SK-N-MC (cell line): ENCODE measurements around the gene HOXB5.
A peak's percentile ranks its signal among the peaks of the same experiment; 100 is the strongest.

Source experiments
- DNase-seq: peaks from one replicate; pipeline ENCODE4 v3.0.0-alpha.2; 2011; ENCODE audit warnings: low read depth, low spot score
- H3K27ac ChIP-seq: fragments of 200-600 bp; sonication (generic); 2 replicates; pipeline ENCODE4 v1.5.1; 2016; ENCODE audit warnings: mixed run types
- H3K36me3 ChIP-seq: fragments of 200-600 bp; sonication (generic); 2 replicates; pipeline ENCODE4 v1.6.1; 2017; ENCODE audit warnings: antibody characterized with exemption, low read length, mixed read lengths; ENCODE audit not compliant: insufficient read depth
- H3K4me3 ChIP-seq: fragments of 200-600 bp; sonication (generic); 2 replicates; pipeline ENCODE4 v1.5.1; 2016
- H3K9ac ChIP-seq: fragments of 200-600 bp; sonication (generic); 2 replicates; pipeline ENCODE4 v1.8.0; 2017; ENCODE audit warnings: mixed run types, mixed read lengths; ENCODE audit not compliant: insufficient read length
- H3K9me3 ChIP-seq: fragments of 200-600 bp; sonication (generic); 2 replicates; pipeline ENCODE4 v1.6.1; 2017; ENCODE audit warnings: low read depth, mild to moderate bottlenecking, antibody characterized with exemption, low read length, moderate library complexity, mixed read lengths
- EZH2 ChIP-seq: fragments of 200-600 bp; sonication (generic); IDR thresholded peaks from one replicate; pipeline ENCODE4 v1.6.1; 2017; ENCODE audit warnings: antibody characterized with exemption
- FOXP2 ChIP-seq: optimal IDR thresholded peaks from 2 replicates; pipeline ENCODE3; 2011; ENCODE audit warnings: mild to moderate bottlenecking, moderate library complexity; ENCODE audit not compliant: insufficient read depth; ENCODE audit errors: extremely low read length, control extremely low read depth
- POLR2AphosphoS5 ChIP-seq: IDR thresholded peaks from 2 replicates; pipeline ENCODE4 v1.6.1; 2012; ENCODE audit warnings: mild to moderate bottlenecking, low read depth, low read length, borderline replicate concordance

HOXB5 gene

DNA sequence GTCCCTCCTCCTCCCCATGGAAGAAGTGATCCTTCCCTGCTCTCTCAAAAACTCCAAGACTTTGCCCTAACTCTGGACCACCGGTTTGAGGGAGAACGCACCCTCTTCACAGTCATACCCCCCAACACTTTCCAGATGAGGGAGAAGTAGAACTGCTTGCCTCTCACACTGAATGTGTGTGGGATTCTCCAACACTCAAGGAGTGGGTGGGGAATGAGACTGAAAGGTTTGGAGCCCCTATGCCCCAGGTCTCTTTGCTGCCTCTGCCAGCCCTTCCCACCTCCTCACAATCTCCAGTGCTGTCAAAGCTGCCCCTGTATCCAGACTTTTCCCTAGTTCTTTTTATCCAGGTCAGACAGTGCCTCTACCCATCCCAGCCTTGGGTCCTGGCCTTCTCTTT lies 26.9 kb downstream of the HOXB5 start:
- 0 out of 2 replicates have a peak, but pooled peaks cover under 1% of the 10 kb centered on the region for H3K36me3 ChIP-seq
- H3K9ac ChIP-seq, result no peak overlapping the region
- H3K9me3 ChIP-seq, result no peaks in the 10 kb centered on the region
- TF ChIP-seq POLR2AphosphoS5 (no peak), FOXP2 (no peak), EZH2 (no peak)
- DNase-seq, result no peak
- no peak overlapping the region for H3K4me3 ChIP-seq
- no peak overlapping the region for H3K27ac ChIP-seq

DNA sequence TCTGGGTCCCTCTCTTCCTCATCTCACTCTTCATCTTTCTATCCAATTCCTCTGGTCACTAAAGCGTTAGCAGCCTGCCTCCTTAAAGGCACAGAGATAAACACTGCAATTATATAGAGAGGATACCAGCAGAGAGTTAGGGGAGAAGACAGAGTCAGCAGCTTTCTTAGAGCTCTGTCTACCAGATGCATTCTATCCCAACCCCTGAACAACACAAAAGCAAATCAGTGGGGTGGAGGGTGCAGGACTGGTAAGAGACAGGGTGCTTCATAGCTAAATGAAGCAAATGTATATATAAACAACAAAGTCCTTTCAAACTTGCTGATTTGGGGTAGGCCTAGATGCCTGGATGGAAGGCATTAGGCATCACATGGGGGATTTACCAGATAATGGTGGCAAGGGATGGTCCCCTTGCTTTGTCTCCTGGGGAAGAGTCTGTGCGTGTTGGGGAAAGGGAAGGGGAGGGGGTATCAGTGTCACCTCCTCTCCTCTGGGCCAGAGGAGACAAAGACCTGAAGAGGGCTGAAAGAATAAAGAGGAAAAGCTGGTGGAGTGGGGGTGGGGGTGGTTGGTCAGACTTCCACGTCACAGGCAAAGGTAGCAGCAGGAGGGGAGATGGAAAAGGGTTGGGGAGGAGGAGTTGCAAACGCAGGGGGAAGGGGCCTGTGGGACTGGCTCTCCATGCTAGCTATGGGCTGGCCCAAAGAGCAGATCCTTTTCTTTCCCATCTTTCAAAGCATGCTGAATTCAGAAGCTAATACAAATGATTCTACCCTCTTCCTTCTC lies 27.5 kb downstream of the HOXB5 start:
- Histone ChIP-seq H3K9ac (no peak overlapping the region), H3K36me3 (no peaks in the 10 kb centered on the region), H3K27ac (no peak overlapping the region), H3K4me3 (no peak overlapping the region), H3K9me3 (no peaks in the 10 kb centered on the region)
- TF ChIP-seq EZH2 (no peak), POLR2AphosphoS5 (no peak), FOXP2 (no peak)
- DNase-seq, result no peak

DNA sequence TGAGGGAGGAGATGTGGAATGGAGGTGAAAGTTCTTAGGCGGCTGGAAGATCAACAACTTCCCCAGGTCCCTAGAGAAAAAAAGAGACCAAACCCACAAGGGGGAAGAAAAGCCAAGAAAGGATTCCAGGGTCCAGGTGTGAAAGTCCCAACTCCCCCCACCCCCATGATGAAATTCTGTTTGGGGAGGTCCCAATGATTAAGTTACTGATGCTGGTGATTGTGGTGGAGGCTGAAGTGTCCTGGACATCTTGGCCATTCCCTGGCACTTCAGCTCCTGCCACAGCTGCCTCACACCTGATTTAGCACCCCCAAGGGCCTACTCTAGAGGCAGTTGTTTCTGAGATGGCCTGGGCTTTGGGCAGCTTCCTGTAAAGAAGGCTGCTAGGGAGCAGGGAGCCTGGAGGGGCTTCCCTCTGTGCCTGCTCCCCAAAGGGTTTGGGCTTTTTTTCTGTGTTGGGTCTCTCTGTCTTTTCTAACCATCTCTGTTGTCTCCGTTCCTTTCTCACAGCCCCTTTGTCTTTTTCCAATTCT lies 28.5 kb downstream of the HOXB5 start:
- TF ChIP-seq POLR2AphosphoS5, result no peak
- TF ChIP-seq EZH2, result no peak
- TF ChIP-seq FOXP2, result no peak
- Histone ChIP-seq H3K9ac (no peak overlapping the region), H3K27ac (no peak overlapping the region), H3K36me3 (no peaks in the 10 kb centered on the region), H3K9me3 (no peaks in the 10 kb centered on the region), H3K4me3 (no peak overlapping the region)
- DNase-seq, result no peak

DNA sequence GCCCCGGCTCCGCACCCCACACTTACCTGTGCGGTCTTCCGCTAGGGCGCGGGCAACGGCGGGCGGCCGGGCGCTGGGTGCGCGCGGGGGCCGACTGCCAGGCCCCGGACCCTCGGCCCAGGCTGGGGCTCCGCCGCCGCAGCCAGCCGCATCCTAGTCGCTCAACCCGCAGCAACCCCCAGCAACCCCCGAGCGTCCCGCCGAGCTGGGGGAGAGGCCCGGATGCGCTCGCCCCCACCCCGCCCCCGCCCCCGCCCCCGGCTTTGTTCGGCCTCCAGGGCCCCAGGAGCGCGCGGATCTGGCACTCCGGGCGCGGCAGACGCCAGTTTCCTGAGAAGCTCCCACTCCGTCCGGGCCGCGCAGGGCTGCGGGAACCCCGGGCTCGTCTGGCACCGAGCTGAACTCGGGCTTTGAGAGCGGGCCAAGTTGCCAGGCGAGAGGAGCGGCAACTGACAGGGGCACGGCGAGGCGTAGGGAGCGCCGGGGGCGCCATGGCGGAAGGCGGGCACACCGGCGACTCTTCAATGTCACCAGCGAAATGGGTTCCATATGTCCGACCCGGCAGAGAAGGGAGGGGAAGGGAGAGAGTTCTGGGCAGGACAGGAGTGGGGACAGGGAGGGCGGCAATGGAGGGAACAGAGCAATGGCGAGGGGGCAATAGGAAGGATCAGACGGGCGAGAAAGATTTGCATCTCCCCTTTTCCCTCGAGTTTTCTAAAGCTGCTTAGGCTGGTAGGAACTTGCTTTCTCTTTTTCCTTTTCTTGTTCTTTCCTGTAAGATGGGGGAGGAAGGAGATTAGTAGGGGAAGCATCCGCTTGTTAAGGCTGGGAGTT lies 29.2 kb downstream of the HOXB5 start:
- Histone ChIP-seq H3K36me3 (no peaks in the 10 kb centered on the region), H3K9ac (no peak overlapping the region), H3K9me3 (no peaks in the 10 kb centered on the region), H3K4me3 (peak overlapping the region; percentile 60), H3K27ac (no peak overlapping the region)
- DNase-seq, result no peak
- TF ChIP-seq POLR2AphosphoS5 (no peak), FOXP2 (no peak), EZH2 (no peak)

DNA sequence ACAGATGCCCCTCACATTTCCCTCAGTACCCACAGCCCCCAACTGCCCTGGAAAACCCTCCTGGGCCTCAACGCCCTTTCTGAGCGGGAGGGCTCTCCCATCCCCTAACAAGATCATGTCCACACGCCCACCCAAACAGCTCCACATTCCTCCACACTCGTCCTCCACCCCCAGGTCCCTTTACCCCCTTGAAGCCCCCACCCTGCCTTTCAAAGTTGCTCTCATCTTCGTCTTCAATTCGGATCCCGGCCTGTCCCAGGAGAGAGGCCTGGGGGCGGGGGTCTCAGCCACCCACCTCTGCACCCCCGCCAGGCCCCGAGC lies 29.8 kb downstream of the HOXB5 start:
- H3K36me3 ChIP-seq, result no peaks in the 10 kb centered on the region
- no peaks in the 10 kb centered on the region for H3K9me3 ChIP-seq
- H3K27ac ChIP-seq, result no peak overlapping the region
- TF ChIP-seq EZH2 (no peak), POLR2AphosphoS5 (no peak), FOXP2 (no peak)
- no peak overlapping the region for H3K4me3 ChIP-seq
- DNase-seq, result no peak
- H3K9ac ChIP-seq, result no peak overlapping the region

DNA sequence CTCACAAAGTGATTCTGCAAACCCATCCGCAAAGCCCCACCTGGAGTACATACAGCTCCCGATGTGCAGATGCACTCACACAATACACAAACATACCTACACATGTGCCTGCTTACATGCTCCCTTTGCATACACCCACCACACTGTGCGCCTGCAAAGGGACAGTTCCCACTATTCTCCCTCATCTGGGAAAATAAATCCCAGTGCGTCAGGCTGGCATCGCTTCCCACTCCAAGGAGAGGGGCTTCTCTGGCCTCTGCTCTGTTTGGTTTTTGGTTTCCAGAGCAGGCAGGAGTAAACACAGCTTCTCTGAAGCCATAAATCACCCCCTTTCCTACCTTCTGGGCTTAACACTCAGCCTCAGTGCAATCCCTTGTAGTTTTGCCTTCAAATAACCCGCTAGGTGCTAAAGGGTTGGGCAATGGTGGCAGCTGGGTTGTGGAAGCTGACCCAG lies 30.2 kb downstream of the HOXB5 start:
- Histone ChIP-seq H3K9me3 (no peaks in the 10 kb centered on the region), H3K36me3 (no peaks in the 10 kb centered on the region), H3K27ac (no peak overlapping the region), H3K9ac (no peak overlapping the region), H3K4me3 (no peak overlapping the region)
- no peak for TF ChIP-seq EZH2
- TF ChIP-seq POLR2AphosphoS5, result no peak
- no peak for DNase-seq

DNA sequence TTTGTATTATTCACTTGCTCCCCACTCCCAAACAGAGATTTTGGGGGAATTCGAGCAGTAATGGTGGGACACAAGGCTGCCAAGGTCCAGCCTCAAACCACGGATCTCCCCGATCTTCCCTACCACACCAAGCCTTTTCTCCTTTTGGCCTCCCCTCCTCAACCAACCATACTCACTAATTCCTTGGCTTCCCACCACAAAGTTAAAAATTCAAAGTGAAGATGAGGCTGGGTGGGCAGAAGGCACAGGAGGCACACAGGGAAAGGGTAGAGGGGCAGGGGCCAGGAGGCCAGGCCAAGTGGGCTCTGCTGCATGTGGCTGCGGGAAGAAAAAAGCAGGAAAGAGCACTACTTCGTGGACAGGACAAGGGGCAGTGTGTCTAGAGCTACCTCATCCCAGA lies 30.6 kb downstream of the HOXB5 start:
- Histone ChIP-seq H3K36me3 (no peaks in the 10 kb centered on the region), H3K9ac (no peak overlapping the region), H3K4me3 (no peak overlapping the region), H3K27ac (no peak overlapping the region), H3K9me3 (no peaks in the 10 kb centered on the region)
- no peak for DNase-seq
- TF ChIP-seq FOXP2 (no peak), POLR2AphosphoS5 (no peak), EZH2 (no peak)
